Measurements from ENCODE around the gene ERICH6B. TPM values are rescaled to one million over a fixed set of nuclear protein-coding genes. Genes with fewer than 3 reads are reported as not detected.
"Not testable (repeated sequence)": the region's sequence is repeated elsewhere in the genome, so short reads cannot be mapped to it uniquely, and the experiment has no call there.

Gene ERICH6B
- total and polyA plus RNA-seq, 2 donors from 2014 or later = not detected

GRCh38 chr13:45659536-45659935 lies 44.0 kb upstream of the ERICH6B start:
- no peak for FAIRE-seq

DNA sequence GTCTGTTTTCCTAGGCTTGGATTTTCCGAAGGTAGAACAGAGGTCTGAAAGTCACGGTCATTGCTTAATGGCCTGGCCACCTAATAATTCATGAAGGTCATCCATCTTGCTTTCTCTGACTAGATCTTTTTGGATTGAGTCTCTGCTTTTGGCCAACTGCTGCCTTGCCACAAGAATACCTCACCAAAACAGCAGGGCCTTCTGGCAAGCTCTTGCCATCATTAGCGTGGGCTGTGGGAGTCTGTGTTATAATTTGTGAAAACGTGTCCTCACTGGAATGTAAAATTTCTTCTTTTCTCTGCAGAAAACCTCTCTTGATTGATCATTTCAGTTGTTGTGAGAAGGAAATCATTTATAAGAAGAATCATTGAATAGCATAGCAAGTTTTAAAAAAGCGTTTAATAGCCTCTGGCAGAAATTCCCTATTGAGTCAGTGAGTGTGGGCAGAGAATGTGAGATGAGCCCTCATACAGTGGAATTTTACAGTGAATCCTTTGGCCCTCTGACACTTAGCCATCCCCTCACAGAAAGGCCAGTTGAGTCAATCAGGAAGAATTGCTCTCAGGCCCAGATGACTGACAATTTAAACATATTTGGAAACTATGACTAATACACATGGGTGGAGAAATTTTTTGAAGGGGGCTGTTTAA lies 43.2 kb upstream of the ERICH6B start:
- TF ChIP-seq CTCF (IDR thresholded peaks at IDR 0.05; ENCODE audit: borderline replicate concordance, extremely low read depth, insufficient read depth) = no peak
- no peak for FAIRE-seq
- no peak overlapping the region for H3K27ac ChIP-seq (ENCODE audit: low read depth in 2 of 2, low read length in 2 of 2)

More at GRCh38 chr13:45659536-45659935, 44.0 kb upstream of the ERICH6B start:
- no peaks in the 10 kb centered on the region for H3K27me3 ChIP-seq (ENCODE audit: control insufficient read depth, insufficient read depth, low read length)
- no peak overlapping the region for H3K27ac ChIP-seq (ENCODE audit: low read depth in 2 of 2, low read length in 2 of 2)
- no peaks in the 10 kb centered on the region for H3K4me1 ChIP-seq (ENCODE audit: control insufficient read depth in 2 of 3, insufficient read depth in 2 of 3, low read depth in 1 of 3, low read length in 3 of 3)
- H3K36me3 ChIP-seq (ENCODE audit: control insufficient read depth in 2 of 3, insufficient read depth in 3 of 3, low read length in 3 of 3) = no peaks in the 10 kb centered on the region
- H3K9me3 ChIP-seq (ENCODE audit: control insufficient read depth in 2 of 3, insufficient read depth in 1 of 3, low read length in 3 of 3) = peaks cover 0 to 4% (median 0%) of the 10 kb centered on the region in 3 donors
- no peak for DNase-seq
- TF ChIP-seq CTCF (IDR thresholded peaks at IDR 0.05; ENCODE audit: borderline replicate concordance, extremely low read depth, insufficient read depth) = no peak
- no peak overlapping the region for H3K9ac ChIP-seq (ENCODE audit: low read length in 3 of 3)
- no peak overlapping the region for H3K4me3 ChIP-seq (ENCODE audit: low read length in 3 of 3)
- intact Hi-C loops (cut with DNase I) = no loop called here

DNA sequence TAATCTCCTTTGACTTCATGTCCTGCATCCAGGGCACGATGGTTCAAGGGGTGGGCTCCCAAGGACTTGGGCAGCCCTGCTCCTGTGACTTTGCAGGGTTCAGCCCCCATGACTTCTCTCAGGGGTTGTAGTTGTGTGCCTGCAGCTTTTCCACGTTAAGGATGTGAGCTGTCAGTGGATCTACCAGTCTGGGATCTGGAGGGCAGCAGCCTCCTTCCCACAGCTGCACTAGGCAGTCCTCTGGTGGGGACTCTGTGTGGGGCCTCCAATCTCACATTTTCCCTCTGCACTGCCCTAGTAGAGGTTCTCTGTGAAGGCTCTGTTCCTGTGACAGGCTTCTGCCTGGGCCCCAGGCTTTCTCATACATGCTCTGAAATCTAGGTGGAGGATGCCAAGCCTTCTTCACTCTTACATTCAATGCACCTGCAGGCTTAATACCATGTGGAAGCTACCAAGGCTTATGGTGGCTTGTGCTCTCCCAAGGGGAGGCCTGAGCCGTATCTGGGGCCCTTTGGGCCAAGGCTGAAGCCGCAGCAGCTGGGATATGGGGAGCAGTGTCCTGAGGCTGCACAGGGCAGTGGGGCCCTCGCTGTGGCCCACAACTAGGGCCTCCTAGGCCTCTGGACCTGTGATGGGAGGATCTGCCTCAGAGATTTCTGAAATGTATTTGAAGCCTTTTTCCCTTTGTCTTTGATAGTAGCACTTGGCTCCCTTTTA lies 39.3 kb upstream of the ERICH6B start:
- Histone ChIP-seq H3K27me3 (ENCODE audit: control insufficient read depth, insufficient read depth, low read length) (no peaks in the 10 kb centered on the region), H3K4me1 (ENCODE audit: control insufficient read depth in 2 of 3, insufficient read depth in 2 of 3, low read depth in 1 of 3, low read length in 3 of 3) (no peaks in the 10 kb centered on the region), H3K27ac (ENCODE audit: low read depth in 2 of 2, low read length in 2 of 2) (no peak overlapping the region), H3K4me3 (ENCODE audit: low read length in 3 of 3) (no peak overlapping the region), H3K9ac (ENCODE audit: low read length in 3 of 3) (no peak overlapping the region), H3K36me3 (ENCODE audit: control insufficient read depth in 2 of 3, insufficient read depth in 3 of 3, low read length in 3 of 3) (no peaks in the 10 kb centered on the region), H3K9me3 (ENCODE audit: control insufficient read depth in 2 of 3, insufficient read depth in 1 of 3, low read length in 3 of 3) (peaks cover 0 to 4% (median 0%) of the 10 kb centered on the region in 3 donors)
- no peak for DNase-seq
- intact Hi-C loops (cut with DNase I) = no loop called here
- FAIRE-seq = no peak
- no peak for TF ChIP-seq CTCF (IDR thresholded peaks at IDR 0.05; ENCODE audit: borderline replicate concordance, extremely low read depth, insufficient read depth)

More for the DNA sequence above, 43.2 kb upstream of the ERICH6B start:
- H3K9me3 ChIP-seq (ENCODE audit: control insufficient read depth in 2 of 3, insufficient read depth in 1 of 3, low read length in 3 of 3) = peaks cover 0 to 4% (median 0%) of the 10 kb centered on the region in 3 donors
- no peak overlapping the region for H3K4me3 ChIP-seq (ENCODE audit: low read length in 3 of 3)
- no peak for DNase-seq
- no peaks in the 10 kb centered on the region for H3K27me3 ChIP-seq (ENCODE audit: control insufficient read depth, insufficient read depth, low read length)
- H3K9ac ChIP-seq (ENCODE audit: low read length in 3 of 3) = no peak overlapping the region
- intact Hi-C loops (cut with DNase I) = no loop called here
- H3K4me1 ChIP-seq (ENCODE audit: control insufficient read depth in 2 of 3, insufficient read depth in 2 of 3, low read depth in 1 of 3, low read length in 3 of 3) = no peaks in the 10 kb centered on the region
- H3K36me3 ChIP-seq (ENCODE audit: control insufficient read depth in 2 of 3, insufficient read depth in 3 of 3, low read length in 3 of 3) = no peaks in the 10 kb centered on the region

DNA sequence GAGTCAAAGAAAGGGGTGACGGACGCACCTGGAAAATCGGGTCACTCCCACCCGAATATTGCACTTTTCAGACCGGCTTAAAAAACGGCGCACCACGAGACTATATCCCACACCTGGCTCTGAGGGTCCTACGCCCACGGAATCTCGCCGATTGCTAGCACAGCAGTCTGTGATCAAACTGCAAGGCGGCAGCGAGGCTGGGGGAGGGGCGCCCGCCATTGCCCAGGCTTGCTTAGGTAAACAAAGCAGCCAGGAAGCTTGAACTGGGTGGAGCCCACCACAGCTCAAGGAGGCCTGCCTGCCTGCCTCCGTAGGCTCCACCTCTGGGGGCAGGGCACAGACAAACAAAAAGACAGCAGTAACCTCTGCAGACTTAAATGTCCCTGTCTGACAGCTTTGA lies 29.7 kb upstream of the ERICH6B start:
- H3K4me3 ChIP-seq (ENCODE audit: low read length in 3 of 3); intact Hi-C loops (cut with DNase I); H3K9ac ChIP-seq (ENCODE audit: low read length in 3 of 3); H3K27ac ChIP-seq (ENCODE audit: low read depth in 2 of 2, low read length in 2 of 2); H3K36me3 ChIP-seq (ENCODE audit: control insufficient read depth in 2 of 3, insufficient read depth in 3 of 3, low read length in 3 of 3); H3K27me3 ChIP-seq (ENCODE audit: control insufficient read depth, insufficient read depth, low read length); FAIRE-seq; H3K4me1 ChIP-seq (ENCODE audit: control insufficient read depth in 2 of 3, insufficient read depth in 2 of 3, low read depth in 1 of 3, low read length in 3 of 3); DNase-seq: not testable (repeated sequence)
- H3K9me3 ChIP-seq (ENCODE audit: control insufficient read depth in 2 of 3, insufficient read depth in 1 of 3, low read length in 3 of 3) = peaks cover 0 to 14% (median 0%) of the 10 kb centered on the region in 3 donors

DNA sequence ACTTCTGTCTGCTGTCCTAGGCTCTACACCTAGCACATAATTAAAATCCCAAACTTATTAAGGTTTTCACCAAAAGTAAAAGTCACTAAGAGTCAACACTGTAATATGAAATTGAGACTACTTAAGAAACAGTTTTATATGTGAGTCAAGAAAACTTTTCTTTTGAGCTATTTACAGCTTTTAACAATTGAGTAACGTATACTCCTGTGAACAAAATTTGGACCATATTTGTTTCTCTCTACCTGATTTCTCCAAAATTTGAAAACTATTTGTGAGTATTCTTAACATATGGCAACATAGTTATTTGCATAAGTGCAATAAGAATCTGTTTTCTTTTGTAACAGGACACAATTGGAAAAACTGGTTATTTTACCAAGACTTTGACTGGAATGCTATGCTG lies 26.6 kb upstream of the ERICH6B start:
- FAIRE-seq; intact Hi-C loops (cut with DNase I); H3K4me1 ChIP-seq (ENCODE audit: control insufficient read depth in 2 of 3, insufficient read depth in 2 of 3, low read depth in 1 of 3, low read length in 3 of 3); DNase-seq; H3K36me3 ChIP-seq (ENCODE audit: control insufficient read depth in 2 of 3, insufficient read depth in 3 of 3, low read length in 3 of 3); H3K9ac ChIP-seq (ENCODE audit: low read length in 3 of 3); H3K27ac ChIP-seq (ENCODE audit: low read depth in 2 of 2, low read length in 2 of 2); H3K4me3 ChIP-seq (ENCODE audit: low read length in 3 of 3); H3K27me3 ChIP-seq (ENCODE audit: control insufficient read depth, insufficient read depth, low read length): not testable (repeated sequence)
- peaks cover 0 to 14% (median 0%) of the 10 kb centered on the region in 3 donors for H3K9me3 ChIP-seq (ENCODE audit: control insufficient read depth in 2 of 3, insufficient read depth in 1 of 3, low read length in 3 of 3)

- H3K9ac ChIP-seq (ENCODE audit: low read length in 3 of 3); H3K4me3 ChIP-seq (ENCODE audit: low read length in 3 of 3); H3K27ac ChIP-seq (ENCODE audit: low read depth in 2 of 2, low read length in 2 of 2); H3K36me3 ChIP-seq (ENCODE audit: control insufficient read depth in 2 of 3, insufficient read depth in 3 of 3, low read length in 3 of 3); intact Hi-C loops (cut with DNase I); H3K4me1 ChIP-seq (ENCODE audit: control insufficient read depth in 2 of 3, insufficient read depth in 2 of 3, low read depth in 1 of 3, low read length in 3 of 3); FAIRE-seq; H3K9me3 ChIP-seq (ENCODE audit: control insufficient read depth in 2 of 3, insufficient read depth in 1 of 3, low read length in 3 of 3); DNase-seq; H3K27me3 ChIP-seq (ENCODE audit: control insufficient read depth, insufficient read depth, low read length): not testable (repeated sequence)
Observed at GRCh38 chr13:45635291-45635690, 19.8 kb upstream of the ERICH6B start.
